Calu3 (cell line): ENCODE results near the gene SMARCA4. TPM values are rescaled to one million over a fixed set of nuclear protein-coding genes. Genes with fewer than 3 reads are reported as not detected.

Experiments
- BruUV-seq: library from RNA; stranded (reverse); fragments of 400-500 nt; replicated peaks from 2 replicates; lab custom pipeline; 2021; lab: Mats Ljungman, UMichigan
- CTCF ChIA-PET: fragments of 300-600 bp; sonication (Branson Sonifier 250); formaldehyde crosslinking; loops from one replicate; lab custom pipeline; 2022; ENCODE audit warnings: antibody characterized with exemption; lab: Charles Lee
- DNase-seq: peaks from one replicate; pipeline ENCODE4 v3.0.0; 2022
- H3K27ac Mint-ChIP-seq: one replicate; pipeline ENCODE4 v1.8.0; 2022; ENCODE audit warnings: mixed read lengths; ENCODE audit not compliant: unreplicated experiment
- H3K27me3 Mint-ChIP-seq: one replicate; pipeline ENCODE4 v1.8.0; 2022; ENCODE audit warnings: mixed read lengths; ENCODE audit not compliant: unreplicated experiment
- H3K36me3 Mint-ChIP-seq: one replicate; pipeline ENCODE4 v1.8.0; 2022; ENCODE audit warnings: mild to moderate bottlenecking, moderate library complexity, mixed read lengths; ENCODE audit not compliant: insufficient read depth, unreplicated experiment
- H3K4me1 Mint-ChIP-seq: one replicate; pipeline ENCODE4 v1.8.0; 2022; ENCODE audit warnings: mild to moderate bottlenecking, low read depth, mixed read lengths; ENCODE audit not compliant: unreplicated experiment
- H3K4me3 Mint-ChIP-seq: one replicate; pipeline ENCODE4 v1.8.0; 2022; ENCODE audit warnings: mild to moderate bottlenecking, low read depth, moderate library complexity, mixed read lengths; ENCODE audit not compliant: unreplicated experiment
- H3K9me3 Mint-ChIP-seq: one replicate; pipeline ENCODE4 v1.8.0; 2022; ENCODE audit warnings: low read depth, mixed read lengths; ENCODE audit not compliant: unreplicated experiment
- CTCF ChIP-seq: fragments of 200-600 bp; IDR thresholded peaks from one replicate; pipeline ENCODE4 v1.8.0; 2022; ENCODE audit warnings: antibody characterized with exemption; ENCODE audit not compliant: unreplicated experiment
- intact Hi-C: fragments of 100-400 bp; cut with micrococcal nuclease; formaldehyde crosslinking; loops from one replicate; pipeline ENCODE4 v1.10.0; 2022; ENCODE audit not compliant: unreplicated experiment
- total RNA-seq: library from RNA; stranded (reverse); gene quantifications from 2 replicates; pipeline ENCODE4 v1.2.3, GENCODE V29; 2022

Gene SMARCA4
- total RNA-seq, 1 experiment from 2014 or later, result 116 TPM

GRCh38 chr19:11010041-11010440 lies 49.2 kb downstream of the SMARCA4 start:
- no peaks in the 10 kb centered on the region for H3K9me3 Mint-ChIP-seq
- no peaks in the 10 kb centered on the region for H3K27me3 Mint-ChIP-seq
- H3K4me1 Mint-ChIP-seq, result no peaks in the 10 kb centered on the region
- intact Hi-C loops, result no loop called here
- no TSS peak for BruUV-seq
- H3K36me3 Mint-ChIP-seq, result peaks cover 38% of the 10 kb centered on the region
- no peak for DNase-seq
- TF ChIP-seq CTCF, result no peak
- H3K27ac Mint-ChIP-seq, result no peak overlapping the region
- CTCF ChIA-PET, result interaction anchor here (1.3 kb wide), 1 partner anchor 68 kb away, joined by 6 read pairs; no protein-coding TSS in a partner anchor
- H3K4me3 Mint-ChIP-seq, result no peak overlapping the region

- H3K4me3 Mint-ChIP-seq, result no peak overlapping the region
- no peaks in the 10 kb centered on the region for H3K27me3 Mint-ChIP-seq
- H3K4me1 Mint-ChIP-seq, result no peaks in the 10 kb centered on the region
- no peaks in the 10 kb centered on the region for H3K9me3 Mint-ChIP-seq
- BruUV-seq, result no TSS peak
- CTCF ChIA-PET, result interaction anchor here (0.6 kb wide), 1 partner anchor 39 kb away, joined by 3 read pairs; no protein-coding TSS in a partner anchor
- no peak for DNase-seq
- peaks cover 42% of the 10 kb centered on the region for H3K36me3 Mint-ChIP-seq
- intact Hi-C loops, result no loop called here
- TF ChIP-seq CTCF, result no peak
- no peak overlapping the region for H3K27ac Mint-ChIP-seq
These were observed 51.7 kb downstream of the SMARCA4 start for GRCh38 chr19:11012507-11012906.

- H3K36me3 Mint-ChIP-seq, result peaks cover 51% of the 10 kb centered on the region
- H3K4me1 Mint-ChIP-seq, result peaks cover 10% of the 10 kb centered on the region
- CTCF ChIA-PET, result no interaction called here
- H3K27me3 Mint-ChIP-seq, result no peaks in the 10 kb centered on the region
- TF ChIP-seq CTCF, result no peak
- DNase-seq, result no peak
- BruUV-seq, result no TSS peak
- intact Hi-C loops, result no loop called here
- H3K9me3 Mint-ChIP-seq, result no peaks in the 10 kb centered on the region
- H3K4me3 Mint-ChIP-seq, result no peak overlapping the region
- no peak overlapping the region for H3K27ac Mint-ChIP-seq
These were observed 52.9 kb downstream of the SMARCA4 start for GRCh38 chr19:11013771-11014170.

- TF ChIP-seq CTCF, result no peak
- peaks cover 14% of the 10 kb centered on the region for H3K4me1 Mint-ChIP-seq
- intact Hi-C loops, result no loop called here
- peaks cover 54% of the 10 kb centered on the region for H3K36me3 Mint-ChIP-seq
- no peak for DNase-seq
- H3K27ac Mint-ChIP-seq, result no peak overlapping the region
- H3K27me3 Mint-ChIP-seq, result no peaks in the 10 kb centered on the region
- no peak overlapping the region for H3K4me3 Mint-ChIP-seq
- CTCF ChIA-PET, result interaction anchor here (0.6 kb wide), 1 partner anchor 156 kb away, joined by 9 read pairs; no protein-coding TSS in a partner anchor
- no peaks in the 10 kb centered on the region for H3K9me3 Mint-ChIP-seq
- BruUV-seq, result no TSS peak
These were observed 53.6 kb downstream of the SMARCA4 start for GRCh38 chr19:11014403-11014911.
